Fibroblast of skin of scalp (primary cell): ENCODE results near the gene FMN2. TPM values are rescaled to one million over a fixed set of nuclear protein-coding genes. Genes with fewer than 3 reads are reported as not detected.

ENCODE experiments used
- DNase-seq: peaks from one replicate; pipeline ENCODE4 v3.0.0-alpha.2; 2013
- polyA plus RNA-seq, 2 experiments: library from polyadenylated mRNA; unstranded; fragments of 120-200 nt; gene quantifications; one replicate each; pipeline ENCODE4 v1.2.1, GENCODE V29; 2013; ENCODE audit not compliant: insufficient read length in 2 of 2

FMN2 gene
- 16.2 TPM for polyA plus RNA-seq (2013, experiment 1 of 2; ENCODE audit: insufficient read length)
- polyA plus RNA-seq (2013, experiment 2 of 2; ENCODE audit: insufficient read length): 18.3 TPM

DNA sequence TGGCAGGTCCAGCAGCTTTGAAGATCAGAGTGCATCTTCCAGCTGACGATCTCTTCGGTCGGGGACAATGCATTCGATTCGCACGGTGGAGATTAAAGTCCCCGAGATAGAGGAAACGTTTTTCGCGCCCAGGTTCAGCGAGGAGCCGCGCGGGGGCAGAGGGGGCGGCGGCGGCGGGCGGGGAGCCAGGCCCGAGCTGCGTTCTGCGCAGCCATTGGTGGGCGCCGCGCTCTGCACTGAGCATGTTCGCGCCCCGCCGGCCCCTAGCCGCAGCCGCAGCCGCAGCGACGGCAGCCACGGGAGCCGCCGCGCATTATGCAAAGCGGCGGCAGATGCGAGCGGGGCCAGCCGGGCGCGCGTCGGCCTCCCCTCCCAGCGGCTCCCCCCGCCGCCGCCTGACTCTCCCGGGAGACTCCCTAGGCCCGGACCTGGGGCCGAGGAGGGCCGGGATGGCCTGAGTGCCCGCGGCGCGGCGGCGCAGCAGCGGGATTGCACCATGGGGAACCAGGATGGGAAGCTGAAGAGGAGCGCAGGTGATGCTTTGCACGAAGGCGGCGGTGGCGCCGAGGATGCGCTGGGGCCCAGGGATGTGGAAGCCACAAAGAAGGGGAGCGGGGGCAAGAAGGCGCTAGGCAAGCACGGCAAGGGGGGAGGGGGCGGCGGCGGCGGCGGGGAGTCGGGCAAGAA is at the start of gene FMN2:
Gene FMN2, plus strand, starts transcription at position 270 of the 687 bp plus-strand sequence. Its CDS starts 227 bp downstream, at position 497.
- DNase-seq: peak; percentile 75

DNA sequence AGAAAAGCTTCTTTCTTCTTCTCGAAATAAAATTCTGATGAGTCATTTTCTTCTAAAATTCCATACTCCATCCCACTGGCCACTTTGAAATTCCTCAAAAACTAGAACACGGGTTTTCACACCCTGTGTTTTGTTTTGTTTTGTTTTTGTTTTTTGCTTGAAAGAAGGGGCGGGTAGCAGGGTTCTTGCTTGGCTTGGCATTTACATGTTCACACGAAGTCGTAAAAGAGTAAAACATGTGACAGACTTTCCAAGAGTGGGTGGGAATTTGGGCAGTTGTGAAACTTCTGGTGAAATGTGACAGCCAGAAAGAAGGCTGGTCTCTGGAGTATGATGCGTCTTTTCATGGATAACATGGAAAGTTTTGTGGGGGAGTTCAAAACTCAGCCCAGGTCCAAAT is 47.1 kb upstream of the FMN2 start:
- peak; percentile 36 for DNase-seq

DNA sequence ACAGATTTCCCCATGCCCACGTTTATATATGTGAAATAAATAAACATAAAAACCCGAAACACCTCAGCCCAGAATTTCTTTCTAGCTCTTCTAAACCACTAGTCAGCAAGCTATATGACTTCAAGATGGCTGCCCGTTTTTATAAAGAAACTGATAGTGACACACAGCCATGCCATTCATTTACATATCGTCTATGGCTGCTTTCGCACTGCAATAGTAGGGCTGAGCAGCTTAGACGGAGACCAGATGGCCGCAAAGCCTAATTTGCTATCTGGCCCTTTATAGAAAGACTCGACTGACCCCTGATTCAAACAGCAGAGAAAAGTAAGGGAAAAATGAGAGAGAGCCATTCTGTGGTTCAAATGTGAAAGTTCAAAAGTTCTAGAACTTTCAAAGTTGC is 45.7 kb upstream of the FMN2 start:
- no peak for DNase-seq

DNA sequence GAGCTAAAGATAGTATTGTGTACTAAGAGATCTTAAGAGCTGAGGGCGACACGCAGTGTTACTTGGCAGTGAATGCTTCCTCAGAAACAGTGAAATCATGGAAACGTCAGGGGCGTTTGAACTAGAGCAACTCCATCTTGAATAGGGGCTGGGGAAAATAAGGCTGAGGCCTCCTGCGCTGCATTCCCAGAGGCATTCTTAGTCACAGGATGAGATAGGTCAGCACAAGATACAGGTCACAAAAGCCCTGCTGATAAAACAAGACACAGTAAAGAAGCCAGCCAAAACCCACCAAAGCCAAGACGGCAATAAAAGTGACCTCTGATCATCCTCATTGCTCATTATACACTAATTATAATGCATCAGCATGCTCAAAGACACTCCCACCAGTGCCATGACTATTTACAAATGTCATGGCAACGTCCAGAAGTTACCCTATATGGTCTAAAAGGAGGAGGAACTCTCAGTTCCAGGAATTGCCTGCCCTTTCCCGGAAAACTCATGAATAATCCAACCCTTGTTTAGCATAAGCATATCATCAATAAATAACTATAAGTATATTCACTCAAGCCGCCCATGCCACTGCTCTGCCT is 37.5 kb upstream of the FMN2 start:
- DNase-seq: no peak

DNA sequence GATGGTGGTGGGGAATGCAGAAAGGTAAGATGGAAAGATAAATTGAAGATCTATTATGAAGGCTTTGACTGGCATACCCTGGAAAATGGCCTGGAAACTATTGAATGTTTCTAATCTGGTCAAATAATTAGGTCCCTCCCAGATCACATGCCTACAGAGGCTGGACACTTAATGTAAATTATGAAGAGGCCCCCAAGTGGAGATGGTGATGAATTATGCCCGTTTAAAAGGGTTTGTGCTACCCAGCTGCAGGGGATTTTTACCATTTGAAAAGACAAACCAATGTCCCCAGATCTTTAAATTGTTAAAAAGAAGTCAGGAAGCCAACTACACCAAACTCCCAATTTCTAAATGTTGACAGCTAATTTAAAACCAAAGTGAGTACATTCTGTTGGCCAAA is 35.7 kb upstream of the FMN2 start:
- no peak for DNase-seq

DNA sequence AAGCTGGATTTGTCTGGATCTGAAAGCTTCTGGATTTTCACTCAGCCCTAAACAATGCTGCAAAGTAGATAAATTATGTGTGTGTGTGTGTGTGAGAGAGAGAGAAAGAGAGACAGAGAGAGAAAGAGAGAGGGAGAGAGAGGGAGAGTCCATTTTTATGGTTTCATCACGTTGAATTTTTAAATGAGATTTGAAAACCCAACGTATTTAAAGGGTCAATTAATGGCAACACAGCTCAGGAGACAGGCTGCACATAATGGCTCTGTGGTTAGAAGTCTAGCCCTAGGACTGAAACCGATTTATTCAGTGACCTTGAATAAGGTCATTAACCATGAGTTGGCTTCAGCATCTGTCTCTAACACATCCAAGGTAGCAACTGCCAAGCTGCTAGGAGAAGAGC is 35.3 kb upstream of the FMN2 start:
- no peak for DNase-seq

DNA sequence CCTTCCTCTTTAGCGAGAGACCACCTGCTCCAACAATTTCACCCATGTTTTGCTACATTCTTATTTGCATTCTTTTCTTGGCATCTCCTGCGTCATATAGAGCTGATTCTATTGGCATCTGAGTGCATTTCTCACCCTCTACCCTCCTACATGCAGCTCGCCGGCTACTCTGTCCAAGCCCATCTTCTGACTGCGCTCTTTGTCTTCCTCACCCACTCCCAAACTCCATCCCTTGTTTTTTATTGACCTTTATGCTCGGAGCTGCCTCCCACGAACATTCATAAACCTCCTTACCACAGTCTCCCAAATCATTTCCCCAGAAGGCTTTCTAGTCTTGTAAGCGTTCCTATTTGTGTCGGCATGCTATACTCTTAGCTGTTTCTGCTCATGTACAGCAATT is 33.6 kb upstream of the FMN2 start:
- no peak for DNase-seq

DNA sequence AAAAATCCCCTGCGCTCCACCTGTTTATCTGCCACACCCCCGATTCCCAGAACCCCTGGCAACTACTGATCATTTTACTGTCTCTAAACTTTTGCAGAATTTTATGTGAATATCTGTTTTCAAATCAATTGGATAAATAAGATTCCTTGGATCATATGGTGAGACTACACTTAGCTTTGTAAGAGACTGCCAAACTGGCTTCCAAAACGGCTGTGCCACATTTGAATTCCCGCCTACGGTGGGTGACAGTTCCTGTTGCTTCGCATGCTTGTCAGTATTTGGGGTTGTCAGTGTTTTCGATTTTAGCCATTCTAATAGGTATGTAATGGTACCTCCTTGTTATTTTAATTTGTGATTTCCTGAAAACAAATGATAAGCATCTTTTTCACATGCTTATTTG is 22.7 kb upstream of the FMN2 start:
- no peak for DNase-seq

DNA sequence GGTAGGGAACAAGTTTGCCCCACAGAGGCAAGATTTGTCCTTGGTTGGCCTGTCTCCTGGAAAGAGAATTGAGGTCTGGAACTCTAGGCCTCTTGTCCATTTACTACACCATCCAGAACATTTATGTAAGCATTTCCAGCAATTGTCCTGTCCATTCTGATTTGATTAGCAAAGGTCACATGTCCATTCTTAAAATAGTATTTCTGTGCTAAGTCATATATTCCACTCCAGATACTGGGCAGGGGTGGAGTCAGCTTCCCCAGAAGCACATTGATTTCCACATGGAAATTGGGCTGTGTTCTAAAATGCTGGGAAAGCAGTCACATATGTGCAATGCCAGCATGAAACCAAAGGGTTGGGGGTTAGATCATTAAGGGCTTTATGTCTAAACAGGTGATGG is 21.5 kb upstream of the FMN2 start:
- DNase-seq: no peak

DNA sequence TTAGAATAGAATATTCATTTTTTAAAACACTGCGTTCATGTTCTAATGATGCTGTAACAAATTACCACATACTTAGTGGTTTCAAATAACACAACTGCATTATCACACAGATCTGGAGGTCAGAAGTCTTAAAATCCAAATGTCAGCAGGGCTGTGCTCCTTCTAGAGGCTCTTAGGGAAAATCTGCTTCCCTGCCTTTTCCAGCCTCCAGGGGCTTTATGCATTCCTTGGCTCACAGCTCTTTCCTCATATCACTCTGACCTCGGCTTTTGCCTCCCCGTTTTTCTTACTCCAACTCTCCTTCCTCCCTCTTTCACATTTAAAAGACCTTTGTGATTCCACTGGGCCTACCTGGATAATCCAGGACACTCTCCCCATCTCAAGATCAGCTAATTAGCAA is 18.6 kb upstream of the FMN2 start:
- DNase-seq: peak; percentile 20

DNA sequence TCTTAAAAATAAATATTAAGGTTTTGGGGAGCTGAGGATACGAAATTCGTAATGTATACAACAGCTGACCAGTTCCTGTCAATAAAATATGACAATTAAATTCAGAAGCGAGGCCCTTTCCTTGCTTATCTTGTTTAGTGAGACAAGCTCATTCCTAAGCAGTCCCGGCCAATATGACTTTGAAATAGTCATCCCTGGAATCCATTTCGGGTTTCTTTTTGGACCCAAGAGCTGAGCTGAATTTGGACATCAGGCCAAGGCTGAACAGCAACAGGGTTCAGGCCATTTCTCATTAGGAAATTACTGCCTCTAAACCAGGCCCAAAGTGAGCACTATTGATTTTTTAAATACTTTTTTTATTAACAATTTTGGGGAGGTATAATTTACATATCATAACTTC is 17.3 kb upstream of the FMN2 start:
- DNase-seq: no peak

DNA sequence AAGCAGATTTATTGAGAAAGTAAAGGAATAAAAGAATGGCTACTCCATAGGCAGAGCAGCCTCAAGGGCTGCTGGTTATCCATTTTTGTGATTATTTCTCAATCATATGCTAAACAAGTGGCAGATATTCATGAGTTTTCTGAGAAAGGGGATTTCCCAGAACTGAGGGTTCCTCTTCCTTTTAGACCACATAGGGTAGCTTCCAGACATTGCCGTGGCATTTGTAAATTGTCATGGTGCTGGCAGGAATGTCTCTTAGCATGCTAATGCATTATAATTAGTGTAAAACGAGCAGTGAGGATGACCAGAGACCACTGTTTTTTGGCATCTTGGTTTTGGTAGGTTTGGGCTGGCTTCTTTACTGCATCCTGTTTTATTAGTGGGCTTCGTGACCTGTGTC is 16.8 kb upstream of the FMN2 start:
- DNase-seq: no peak

DNA sequence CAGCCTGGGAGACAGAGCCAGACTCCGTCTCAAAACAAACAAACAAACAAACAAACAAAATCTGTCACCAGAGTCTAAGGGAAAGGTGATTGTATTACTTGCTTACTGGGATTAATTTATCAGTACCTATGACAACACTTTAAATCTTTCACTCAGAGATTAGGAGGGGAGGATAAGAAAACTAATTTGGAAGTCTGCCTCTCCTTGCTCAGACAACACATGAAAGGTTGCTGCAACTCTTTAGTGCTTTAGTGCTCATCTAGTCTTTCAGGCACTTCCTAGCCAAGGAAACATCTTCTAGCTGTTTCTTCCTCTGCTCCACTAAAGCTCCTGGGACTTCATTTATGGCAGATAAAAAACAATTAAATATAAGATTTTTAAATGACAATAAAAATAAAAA is 7.3 kb upstream of the FMN2 start:
- no peak for DNase-seq

DNA sequence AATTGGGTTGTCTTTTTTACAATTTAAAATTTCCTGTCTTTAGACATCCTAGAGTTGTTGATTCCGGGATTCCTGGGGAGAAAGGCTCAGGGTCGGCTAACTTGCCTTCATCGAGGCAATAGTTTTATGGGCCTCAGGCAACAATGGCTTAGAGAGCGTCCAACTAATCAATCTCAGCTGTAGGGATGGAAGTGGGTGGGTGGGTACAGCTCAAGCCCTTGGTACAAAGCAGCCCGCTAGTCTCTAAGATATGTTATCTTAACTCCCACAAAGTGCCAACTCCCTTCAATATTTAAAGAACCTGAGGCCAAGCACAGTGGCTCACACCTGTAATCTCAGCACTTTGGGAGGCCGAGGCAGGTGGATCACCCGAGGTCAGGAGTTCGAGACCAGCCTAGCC is 6.9 kb upstream of the FMN2 start:
- DNase-seq: no peak

DNA sequence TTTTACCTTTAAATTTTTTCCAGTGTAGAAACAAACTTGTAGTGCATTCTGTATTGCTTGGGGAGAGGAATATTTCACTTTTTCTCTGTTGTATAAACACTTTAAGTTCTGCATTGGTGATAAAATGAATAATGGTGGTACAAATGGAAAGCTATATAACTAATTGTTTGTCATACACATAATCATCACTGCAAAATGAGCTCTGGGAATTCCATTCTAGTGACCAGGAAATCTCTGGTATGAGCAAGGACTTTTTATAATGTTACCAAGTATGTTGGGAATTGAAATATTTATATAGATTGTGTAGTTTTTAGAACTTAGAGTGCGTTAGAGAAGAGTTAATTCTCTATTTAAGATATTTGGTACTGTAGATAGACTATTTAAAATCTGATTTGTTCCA is 5.0 kb upstream of the FMN2 start:
- DNase-seq: peak; percentile 79

DNA sequence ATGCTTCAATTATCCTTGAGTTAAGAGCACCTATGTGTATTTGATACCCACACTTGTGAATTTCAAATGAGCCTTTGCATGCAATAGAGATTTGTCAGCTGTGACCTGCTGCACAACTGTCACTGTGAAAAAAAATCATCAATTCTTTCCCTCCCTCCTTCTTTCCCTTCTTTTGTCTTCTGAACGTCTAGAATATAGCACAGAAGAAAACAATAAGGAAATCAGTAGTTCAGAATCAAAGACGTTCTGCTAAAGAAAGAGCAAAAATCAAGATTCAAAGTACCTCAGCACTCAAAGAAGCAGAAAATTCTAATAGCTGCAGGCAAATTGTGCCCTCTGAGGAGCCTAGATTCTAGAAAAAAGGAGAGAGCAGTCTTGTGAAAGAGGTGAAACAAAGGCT is 1.7 kb upstream of the FMN2 start:
- DNase-seq: no peak

DNA sequence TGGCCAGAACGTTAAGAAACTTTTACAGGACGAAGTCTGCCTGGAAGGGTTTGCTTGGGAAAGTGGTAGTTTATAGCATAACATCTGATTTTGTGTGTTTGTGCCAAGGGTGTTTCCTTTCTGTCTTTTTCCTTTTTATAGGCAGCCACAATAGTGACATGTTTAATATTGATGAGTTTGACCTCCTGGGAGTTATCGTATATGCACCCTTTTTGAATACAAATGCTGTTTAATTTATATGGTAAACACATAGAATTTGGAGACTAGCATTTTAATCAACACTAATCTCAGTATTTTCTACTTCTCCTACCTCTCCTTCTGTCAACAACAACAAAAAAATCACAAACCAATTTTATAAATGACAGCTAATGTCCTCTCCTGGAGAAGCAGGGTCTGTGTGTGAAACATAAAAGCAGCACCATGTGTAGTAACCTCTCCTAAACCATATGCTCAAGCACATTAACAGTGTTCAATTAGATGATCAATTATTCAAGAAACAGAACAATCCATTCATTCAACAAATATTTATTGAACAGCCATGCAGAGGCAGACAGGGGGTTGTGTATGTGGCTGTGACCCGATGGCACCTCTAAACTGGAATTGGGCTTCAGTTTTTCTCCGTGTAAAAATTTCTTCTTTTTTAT is 604 bp upstream of the FMN2 start:
- no peak for DNase-seq

DNA sequence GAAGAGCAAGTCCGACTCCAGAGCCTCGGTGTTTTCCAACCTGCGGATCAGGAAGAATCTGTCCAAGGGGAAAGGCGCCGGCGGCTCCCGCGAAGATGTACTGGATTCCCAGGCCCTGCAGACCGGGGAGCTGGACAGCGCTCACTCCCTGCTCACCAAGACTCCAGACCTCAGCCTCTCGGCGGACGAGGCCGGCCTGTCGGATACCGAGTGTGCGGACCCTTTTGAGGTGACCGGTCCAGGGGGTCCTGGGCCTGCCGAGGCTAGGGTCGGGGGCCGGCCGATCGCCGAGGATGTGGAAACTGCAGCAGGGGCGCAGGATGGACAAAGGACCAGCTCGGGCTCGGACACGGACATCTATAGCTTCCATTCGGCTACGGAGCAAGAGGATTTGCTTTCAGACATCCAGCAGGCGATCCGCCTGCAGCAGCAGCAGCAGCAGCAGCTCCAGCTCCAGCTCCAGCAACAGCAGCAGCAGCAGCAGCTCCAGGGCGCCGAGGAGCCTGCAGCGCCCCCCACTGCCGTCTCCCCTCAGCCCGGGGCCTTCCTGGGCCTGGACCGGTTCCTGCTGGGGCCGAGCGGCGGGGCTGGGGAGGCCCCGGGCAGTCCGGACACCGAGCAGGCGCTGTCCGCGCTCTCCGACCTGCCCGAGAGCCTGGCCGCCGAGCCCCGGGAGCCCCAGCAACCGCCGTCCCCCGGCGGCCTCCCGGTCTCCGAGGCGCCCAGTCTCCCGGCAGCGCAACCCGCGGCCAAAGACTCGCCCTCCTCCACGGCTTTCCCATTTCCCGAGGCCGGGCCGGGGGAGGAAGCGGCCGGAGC is 827 bp downstream of the FMN2 start:
- peak; percentile 79 for DNase-seq

DNA sequence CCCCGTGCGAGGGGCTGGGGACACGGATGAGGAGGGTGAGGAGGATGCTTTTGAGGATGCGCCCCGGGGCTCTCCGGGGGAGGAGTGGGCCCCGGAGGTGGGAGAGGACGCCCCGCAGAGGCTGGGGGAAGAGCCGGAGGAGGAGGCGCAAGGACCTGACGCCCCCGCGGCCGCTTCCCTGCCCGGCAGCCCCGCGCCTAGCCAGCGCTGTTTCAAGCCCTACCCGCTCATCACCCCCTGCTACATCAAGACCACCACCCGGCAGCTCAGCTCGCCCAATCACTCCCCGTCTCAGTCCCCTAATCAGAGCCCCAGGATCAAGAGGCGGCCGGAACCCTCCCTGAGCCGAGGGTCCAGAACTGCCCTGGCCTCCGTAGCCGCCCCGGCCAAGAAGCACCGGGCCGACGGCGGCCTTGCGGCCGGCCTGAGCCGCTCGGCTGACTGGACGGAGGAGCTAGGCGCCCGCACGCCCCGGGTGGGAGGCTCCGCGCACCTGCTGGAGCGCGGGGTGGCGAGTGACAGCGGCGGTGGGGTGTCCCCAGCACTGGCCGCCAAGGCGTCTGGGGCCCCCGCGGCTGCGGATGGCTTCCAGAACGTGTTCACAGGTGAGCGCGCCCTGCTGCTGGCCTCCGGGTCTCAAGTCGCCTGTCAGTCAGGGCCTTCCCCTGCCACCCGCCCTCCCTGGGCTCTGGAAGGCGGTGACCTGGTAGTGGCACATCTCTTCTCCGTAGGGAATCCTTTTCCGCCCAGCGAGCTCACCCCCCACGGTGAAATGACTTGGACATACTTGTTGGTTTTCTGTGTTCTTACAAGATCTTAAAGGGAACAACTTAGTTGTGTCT is 1.7 kb downstream of the FMN2 start:
- peak; percentile 63 for DNase-seq

DNA sequence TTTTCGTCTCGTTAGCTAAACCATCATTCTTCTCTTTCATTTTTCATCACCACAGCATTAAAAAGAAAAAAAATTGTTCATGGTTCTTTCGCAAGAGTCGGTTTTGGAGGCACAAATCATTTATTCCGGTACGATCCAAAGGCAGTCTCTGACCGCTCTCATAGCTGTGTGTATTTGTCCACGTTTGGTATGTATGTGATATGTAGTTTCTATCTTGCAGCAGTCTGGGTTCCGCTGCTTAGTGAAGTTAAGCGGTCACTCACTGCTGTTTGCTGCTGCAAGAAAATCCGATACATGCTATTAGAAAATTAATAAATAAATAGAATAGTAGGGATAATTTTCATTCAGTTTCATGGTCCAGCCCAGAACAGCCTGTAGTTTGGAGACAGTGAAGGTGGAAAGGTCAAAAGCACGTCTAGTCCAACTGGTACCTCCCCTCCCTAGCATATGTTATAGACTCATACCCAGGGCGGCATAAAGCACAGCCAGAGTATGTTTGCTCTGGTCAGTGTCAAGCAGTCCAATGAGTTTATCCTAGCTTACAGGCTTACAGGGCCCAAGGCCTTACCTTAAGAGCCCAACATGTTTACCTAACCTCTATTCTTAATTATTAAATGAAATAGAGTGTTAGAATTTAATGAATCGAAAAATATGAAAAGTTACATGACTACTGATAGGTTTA is 2.5 kb downstream of the FMN2 start:
- DNase-seq: no peak

DNA sequence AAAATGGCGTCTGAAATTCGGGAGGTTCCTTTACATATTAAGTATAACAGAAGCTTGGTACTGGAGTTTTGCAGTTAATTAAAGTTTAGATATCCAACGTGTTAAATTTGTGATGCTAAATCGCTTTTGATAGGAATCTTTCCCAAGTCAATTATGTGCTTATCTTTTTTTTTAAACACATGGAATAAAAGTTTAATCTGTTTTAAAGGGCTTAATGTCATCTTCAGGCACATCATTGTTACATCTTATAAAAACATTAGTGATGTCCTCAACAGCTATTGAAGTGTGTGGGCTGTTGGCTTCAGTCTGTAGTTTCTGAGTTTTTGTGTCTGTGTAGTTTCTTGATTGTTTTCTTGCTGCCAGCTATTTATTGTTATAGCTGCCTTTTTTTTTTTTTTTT is 5.3 kb downstream of the FMN2 start:
- DNase-seq: no peak

DNA sequence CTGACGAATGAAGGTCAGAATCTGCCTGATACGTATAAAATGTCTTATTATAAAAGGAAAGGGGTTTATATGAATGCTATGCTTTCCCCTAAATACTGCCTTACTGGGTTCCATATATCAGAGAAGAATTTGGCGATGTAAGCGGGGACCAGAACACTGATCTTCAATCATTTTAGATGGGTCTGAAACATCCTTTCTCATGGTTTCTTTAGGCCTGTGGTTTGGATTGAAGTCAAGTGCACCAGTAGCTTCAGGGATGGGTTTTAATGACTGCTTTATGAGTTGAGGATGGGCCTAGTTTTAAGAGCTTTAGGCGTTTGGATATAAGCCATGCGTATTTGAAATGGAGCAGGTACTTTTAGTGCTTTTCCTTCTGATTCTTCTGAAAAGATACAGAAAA is 6.9 kb downstream of the FMN2 start:
- DNase-seq: peak; percentile 37
